Suprapubic skin (tissue), 4 donors: ENCODE results near the gene NPSR1. TPM values are rescaled to one million over a fixed set of nuclear protein-coding genes. Genes with fewer than 3 reads are reported as not detected.
"Not testable (repeated sequence)": the region's sequence is repeated elsewhere in the genome, so short reads cannot be mapped to it uniquely, and the experiment has no call there.

ENCODE experiments used
- DNase-seq, 2 donors: peaks; one replicate each; pipeline ENCODE4 v3.0.0-alpha.2; 2019; ENCODE audit warnings: low spot score in 2 of 2
- H3K27ac ChIP-seq: fragments of 200-600 bp; sonication (generic); one replicate; pipeline ENCODE4 v1.5.1; 2019
- H3K27me3 ChIP-seq: fragments of 200-600 bp; sonication (generic); one replicate; pipeline ENCODE4 v1.5.1; 2019
- H3K36me3 ChIP-seq: fragments of 200-600 bp; sonication (generic); one replicate; pipeline ENCODE4 v1.5.1; 2019
- H3K4me1 ChIP-seq: fragments of 200-600 bp; sonication (generic); one replicate; pipeline ENCODE4 v1.5.1; 2019
- H3K4me3 ChIP-seq: fragments of 200-600 bp; sonication (generic); one replicate; pipeline ENCODE4 v1.5.1; 2019; ENCODE audit warnings: mild to moderate bottlenecking
- H3K9me3 ChIP-seq: fragments of 200-600 bp; sonication (generic); one replicate; pipeline ENCODE4 v1.5.1; 2019
- EP300 ChIP-seq: sonication (generic); formaldehyde crosslinking; IDR thresholded peaks from one replicate; pipeline ENCODE4 v1.6.1; 2017; ENCODE audit warnings: antibody characterized with exemption
- POLR2A ChIP-seq, 2 donors: fragments of 450-650 bp; IDR thresholded peaks; one replicate each; pipeline ENCODE4 v1.6.1; 2017; ENCODE audit warnings: antibody characterized with exemption in 2 of 2, mild to moderate bottlenecking in 2 of 2, moderate library complexity in 2 of 2
- POLR2AphosphoS5 ChIP-seq, 3 donors: sonication (generic); formaldehyde crosslinking; IDR thresholded peaks; one replicate each; pipeline ENCODE4 v1.6.1; 2017; ENCODE audit warnings: antibody characterized with exemption in 3 of 3
- WGBS: methylation state at CpG from one replicate; pipeline ENCODE4 v1.1.5; 2018; 5-methylcytosine and 5-hydroxymethylcytosine counted together
- total RNA-seq, 4 donors: library from RNA; depleted of rRNA; stranded (reverse); fragments of >200 nt; gene quantifications; one replicate each; pipeline ENCODE4 v1.1.0, GENCODE V29; 2016
- TF ChIP-seq, protein P1 (sequence below), 2 donors: fragments of 200-600 bp in 1 of 2; fragments of 450-650 bp in 1 of 2; sonication (generic) in 1 of 2; IDR thresholded peaks; one replicate each; pipeline ENCODE4 v1.5.1; 2016 to 2019; ENCODE audit warnings: antibody characterized with exemption in 2 of 2, mild to moderate bottlenecking in 1 of 2, moderate library complexity in 1 of 2

The NPSR1 gene, protein sequence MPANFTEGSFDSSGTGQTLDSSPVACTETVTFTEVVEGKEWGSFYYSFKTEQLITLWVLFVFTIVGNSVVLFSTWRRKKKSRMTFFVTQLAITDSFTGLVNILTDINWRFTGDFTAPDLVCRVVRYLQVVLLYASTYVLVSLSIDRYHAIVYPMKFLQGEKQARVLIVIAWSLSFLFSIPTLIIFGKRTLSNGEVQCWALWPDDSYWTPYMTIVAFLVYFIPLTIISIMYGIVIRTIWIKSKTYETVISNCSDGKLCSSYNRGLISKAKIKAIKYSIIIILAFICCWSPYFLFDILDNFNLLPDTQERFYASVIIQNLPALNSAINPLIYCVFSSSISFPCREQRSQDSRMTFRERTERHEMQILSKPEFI
- total RNA-seq = not detected

DNA sequence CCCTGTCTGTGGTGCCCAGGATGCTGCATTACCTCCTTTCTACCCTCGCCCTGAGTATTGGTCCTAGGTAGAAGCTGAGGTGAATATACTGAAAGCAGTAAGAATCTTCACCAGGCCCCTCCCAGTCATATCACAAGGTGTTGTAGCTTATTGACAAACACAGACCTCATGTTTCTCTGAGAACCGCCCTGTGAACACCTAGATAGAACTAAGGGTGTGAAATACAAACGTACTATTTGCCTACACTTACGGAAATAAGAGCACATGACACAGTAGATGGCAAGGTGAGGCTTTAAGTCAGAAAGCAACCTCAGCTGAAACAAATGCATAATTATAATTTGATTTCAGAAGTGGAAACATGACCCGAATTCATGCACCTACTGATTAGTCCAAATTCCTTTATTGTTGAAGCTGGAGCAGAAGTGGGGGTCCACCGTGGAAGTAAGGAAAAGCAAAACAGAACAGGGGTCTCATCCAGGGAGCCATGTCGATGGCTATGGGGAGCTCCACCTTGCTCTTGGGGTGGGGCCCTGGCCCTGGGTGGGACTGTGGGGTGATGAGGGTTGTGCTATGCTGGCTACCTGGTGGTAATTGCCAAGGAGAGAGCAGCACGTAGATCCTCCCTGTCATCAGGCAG lies at the start of gene NPSR1:
Gene NPSR1, plus strand, starts transcription at position 587 of the 637 bp plus-strand sequence. CDS start 195 bp downstream, outside the sequence.
- H3K4me3 ChIP-seq = no peak within 1 kb of the TSS
- no peaks in the 10 kb centered on the region for H3K27me3 ChIP-seq
- WGBS = 84% methylated on average over 8 of the region's 8 CpGs
- DNase-seq = no peak
- no peaks in the 10 kb centered on the region for H3K9me3 ChIP-seq
- H3K4me1 ChIP-seq = no peaks in the 10 kb centered on the region
- TF ChIP-seq POLR2AphosphoS5 (IDR thresholded peaks at IDR 0.05) (no peak), EP300 (no peak), POLR2A (IDR thresholded peaks at IDR 0.05) (no peak)
- TF ChIP-seq, protein P1, sequence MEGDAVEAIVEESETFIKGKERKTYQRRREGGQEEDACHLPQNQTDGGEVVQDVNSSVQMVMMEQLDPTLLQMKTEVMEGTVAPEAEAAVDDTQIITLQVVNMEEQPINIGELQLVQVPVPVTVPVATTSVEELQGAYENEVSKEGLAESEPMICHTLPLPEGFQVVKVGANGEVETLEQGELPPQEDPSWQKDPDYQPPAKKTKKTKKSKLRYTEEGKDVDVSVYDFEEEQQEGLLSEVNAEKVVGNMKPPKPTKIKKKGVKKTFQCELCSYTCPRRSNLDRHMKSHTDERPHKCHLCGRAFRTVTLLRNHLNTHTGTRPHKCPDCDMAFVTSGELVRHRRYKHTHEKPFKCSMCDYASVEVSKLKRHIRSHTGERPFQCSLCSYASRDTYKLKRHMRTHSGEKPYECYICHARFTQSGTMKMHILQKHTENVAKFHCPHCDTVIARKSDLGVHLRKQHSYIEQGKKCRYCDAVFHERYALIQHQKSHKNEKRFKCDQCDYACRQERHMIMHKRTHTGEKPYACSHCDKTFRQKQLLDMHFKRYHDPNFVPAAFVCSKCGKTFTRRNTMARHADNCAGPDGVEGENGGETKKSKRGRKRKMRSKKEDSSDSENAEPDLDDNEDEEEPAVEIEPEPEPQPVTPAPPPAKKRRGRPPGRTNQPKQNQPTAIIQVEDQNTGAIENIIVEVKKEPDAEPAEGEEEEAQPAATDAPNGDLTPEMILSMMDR (IDR thresholded peaks at IDR 0.05) = no peak
- H3K36me3 ChIP-seq = no peaks in the 10 kb centered on the region
- H3K27ac ChIP-seq = no peak within 1 kb of the TSS

DNA sequence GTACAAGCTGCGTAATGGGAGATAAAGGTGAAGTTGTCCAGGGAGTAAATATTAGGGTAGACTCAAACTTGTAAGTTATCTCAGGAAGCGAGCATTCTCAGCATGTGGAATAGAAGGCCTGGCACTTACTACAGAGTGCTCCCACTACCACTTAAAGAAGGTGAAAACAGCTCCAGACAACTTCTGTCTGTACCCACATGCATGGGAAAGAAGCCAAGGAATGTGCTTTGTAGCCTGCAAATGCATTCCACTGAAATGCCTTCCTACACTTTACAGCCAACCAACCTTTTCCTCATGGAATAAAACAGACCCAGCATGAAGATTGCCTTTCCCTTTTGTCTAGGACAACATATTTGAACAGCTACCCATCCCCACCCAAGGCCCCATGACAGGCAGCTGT lies 45.4 kb upstream of the NPSR1 start:
- H3K9me3 ChIP-seq = no peaks in the 10 kb centered on the region
- TF ChIP-seq EP300 (no peak), POLR2A (IDR thresholded peaks at IDR 0.05) (no peak), POLR2AphosphoS5 (IDR thresholded peaks at IDR 0.05) (no peak)
- TF ChIP-seq, protein P1 (IDR thresholded peaks at IDR 0.05) = no peak
- H3K36me3 ChIP-seq = no peaks in the 10 kb centered on the region
- 57% methylated on average over 2 of the region's 2 CpGs for WGBS
- no peaks in the 10 kb centered on the region for H3K27me3 ChIP-seq
- no peaks in the 10 kb centered on the region for H3K4me1 ChIP-seq
- no peak for DNase-seq
- H3K27ac ChIP-seq = no peak overlapping the region
- no peak overlapping the region for H3K4me3 ChIP-seq

DNA sequence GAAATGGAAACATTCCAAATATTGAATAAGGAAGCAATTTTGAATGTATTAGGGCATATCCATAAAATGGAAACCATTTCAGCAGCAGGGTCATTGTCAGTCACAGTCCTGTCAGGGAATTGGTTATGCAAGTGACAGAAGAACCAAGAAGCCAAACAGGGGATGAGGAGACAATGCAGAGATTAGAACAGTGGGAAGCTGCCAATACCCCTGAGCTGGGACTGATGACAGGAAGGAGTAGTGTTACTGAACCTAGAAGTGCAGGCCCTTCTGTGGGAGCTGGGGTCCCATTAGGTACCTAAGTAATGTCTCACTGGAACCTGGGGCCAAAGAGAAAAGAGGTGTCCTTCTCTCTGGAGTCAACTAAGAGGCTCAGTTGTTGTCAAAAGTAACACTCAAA lies 37.6 kb upstream of the NPSR1 start:
- Histone ChIP-seq H3K4me1 (no peaks in the 10 kb centered on the region), H3K27me3 (no peaks in the 10 kb centered on the region), H3K9me3 (no peaks in the 10 kb centered on the region), H3K36me3 (no peaks in the 10 kb centered on the region), H3K27ac (no peak overlapping the region), H3K4me3 (no peak overlapping the region)
- no peak for TF ChIP-seq POLR2AphosphoS5 (IDR thresholded peaks at IDR 0.05)
- TF ChIP-seq, protein P1 (IDR thresholded peaks at IDR 0.05) = no peak
- no peak for DNase-seq

DNA sequence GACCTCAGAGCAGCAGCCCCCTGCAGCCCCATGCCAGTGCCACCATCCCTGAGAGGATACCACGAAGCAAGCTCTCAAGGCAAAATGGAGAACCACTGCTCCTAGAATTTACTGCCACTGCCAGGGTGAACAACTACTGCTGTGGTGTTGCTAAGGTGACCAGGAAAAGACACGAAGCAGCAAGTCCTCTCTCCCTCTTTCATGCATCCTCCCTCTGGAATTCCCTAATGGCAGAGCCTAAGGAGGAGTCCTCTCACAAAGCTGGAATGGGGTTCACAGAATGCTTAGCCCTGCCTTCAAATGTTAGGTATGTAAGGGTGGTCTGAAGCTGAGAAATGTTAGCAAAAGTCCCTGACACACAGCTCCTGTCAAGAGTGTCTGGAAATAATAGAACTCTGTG lies 35.8 kb upstream of the NPSR1 start:
- Histone ChIP-seq H3K4me3 (no peak overlapping the region), H3K27ac (no peak overlapping the region), H3K4me1 (no peaks in the 10 kb centered on the region), H3K27me3 (no peaks in the 10 kb centered on the region), H3K36me3 (no peaks in the 10 kb centered on the region), H3K9me3 (no peaks in the 10 kb centered on the region)
- no peak for DNase-seq
- TF ChIP-seq POLR2A (IDR thresholded peaks at IDR 0.05) (no peak), EP300 (no peak), POLR2AphosphoS5 (IDR thresholded peaks at IDR 0.05) (no peak)
- TF ChIP-seq, protein P1 (IDR thresholded peaks at IDR 0.05) = no peak
- WGBS = 14% methylated on average over 2 of the region's 2 CpGs

DNA sequence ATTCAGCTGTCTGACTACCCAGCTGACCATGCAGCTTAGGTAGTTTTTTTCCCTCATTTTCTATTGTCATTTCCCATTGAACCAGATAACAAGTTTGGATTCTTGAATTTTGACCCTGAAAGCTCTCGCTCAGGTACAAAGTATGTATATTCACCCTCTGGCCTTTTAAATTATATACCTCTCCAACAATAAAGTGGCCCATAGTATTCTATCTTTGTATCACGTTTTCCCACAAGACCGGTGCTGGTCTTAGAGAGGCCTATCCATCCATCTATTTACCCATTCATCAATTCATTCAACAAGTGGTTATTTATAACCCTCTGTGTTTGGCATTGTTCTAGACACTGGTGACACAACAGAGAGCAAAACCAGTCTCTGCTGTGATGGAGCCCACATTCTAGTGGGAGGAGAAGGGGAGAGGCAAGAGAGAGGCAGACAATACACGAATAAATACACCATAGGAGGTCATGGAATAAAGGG lies 35.2 kb upstream of the NPSR1 start:
- H3K27me3 ChIP-seq = no peaks in the 10 kb centered on the region
- WGBS = 70% methylated on average over 4 of the region's 4 CpGs
- no peaks in the 10 kb centered on the region for H3K9me3 ChIP-seq
- no peaks in the 10 kb centered on the region for H3K4me1 ChIP-seq
- no peak overlapping the region for H3K4me3 ChIP-seq
- TF ChIP-seq, protein P1 (IDR thresholded peaks at IDR 0.05) = no peak
- TF ChIP-seq POLR2AphosphoS5 (IDR thresholded peaks at IDR 0.05) (no peak), EP300 (no peak), POLR2A (IDR thresholded peaks at IDR 0.05) (no peak)
- no peak for DNase-seq
- no peaks in the 10 kb centered on the region for H3K36me3 ChIP-seq
- H3K27ac ChIP-seq = no peak overlapping the region

DNA sequence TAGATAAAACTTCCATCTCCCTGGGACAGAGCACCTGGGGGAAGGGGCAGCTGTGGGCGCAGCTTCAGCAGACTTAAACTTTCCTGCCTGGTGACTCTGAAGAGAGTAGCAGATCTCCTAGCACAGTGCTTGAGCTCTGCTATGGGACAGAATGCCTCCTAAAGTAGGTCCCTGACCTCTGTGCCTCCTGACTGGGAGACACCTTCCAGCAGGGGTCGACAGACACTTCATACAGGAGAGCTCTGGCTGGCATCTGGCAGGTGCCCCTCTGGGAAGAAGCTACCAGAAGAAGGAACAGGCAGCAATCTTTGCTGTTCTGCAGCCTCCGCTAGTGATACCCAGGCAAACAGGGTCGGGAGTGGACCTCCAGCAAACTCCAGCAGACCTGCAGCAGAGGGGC lies 29.4 kb upstream of the NPSR1 start:
- not testable (repeated sequence) for H3K9me3 ChIP-seq, DNase-seq
- 80% methylated on average over 4 of the region's 4 CpGs for WGBS

More for the DNA sequence above, 29.4 kb upstream of the NPSR1 start:
- not testable (repeated sequence) for H3K27me3 ChIP-seq, H3K27ac ChIP-seq, H3K4me3 ChIP-seq, H3K36me3 ChIP-seq, H3K4me1 ChIP-seq
